Progenitor cell of endocrine pancreas (in vitro differentiated cells): ENCODE measurements around the gene SGMS2. TPM values are rescaled to one million over a fixed set of nuclear protein-coding genes. Genes with fewer than 3 reads are reported as not detected.
A peak's percentile ranks its signal among the peaks of the same experiment; 100 is the strongest.
"Not testable (repeated sequence)": the region's sequence is repeated elsewhere in the genome, so short reads cannot be mapped to it uniquely, and the experiment has no call there.

Experiments used
- DNase-seq: peaks from one replicate; pipeline ENCODE4 v3.0.0; 2021; ENCODE audit warnings: low spot score; ENCODE audit not compliant: unreplicated experiment
- H3K27ac Mint-ChIP-seq: 2 replicates; pipeline ENCODE4 v1.8.0; 2021; ENCODE audit warnings: mild to moderate bottlenecking, moderate library complexity, mixed read lengths
- H3K27me3 Mint-ChIP-seq: 2 replicates; pipeline ENCODE4 v1.8.0; 2021; ENCODE audit warnings: mixed read lengths
- H3K36me3 Mint-ChIP-seq: 2 replicates; pipeline ENCODE4 v1.8.0; 2022; ENCODE audit warnings: mixed read lengths; ENCODE audit not compliant: insufficient read depth
- H3K4me1 Mint-ChIP-seq: 2 replicates; pipeline ENCODE4 v1.8.0; 2021; ENCODE audit warnings: low read depth, mixed read lengths
- H3K4me3 Mint-ChIP-seq: 2 replicates; pipeline ENCODE4 v1.8.0; 2021; ENCODE audit warnings: low read depth, mild to moderate bottlenecking, moderate library complexity, mixed read lengths
- H3K9me3 Mint-ChIP-seq: 2 replicates; pipeline ENCODE4 v1.8.0; 2021; ENCODE audit warnings: low read depth, mixed read lengths
- CTCF ChIP-seq: fragments of 200-600 bp; sonication (generic); IDR thresholded peaks from one replicate; pipeline ENCODE4 v1.5.0; 2021; ENCODE audit warnings: antibody characterized with exemption, mild to moderate bottlenecking; ENCODE audit not compliant: unreplicated experiment
- total RNA-seq: library from RNA; stranded (reverse); gene quantifications from 2 replicates; pipeline ENCODE4 v1.2.1, GENCODE V29; 2021

Gene SGMS2
- total RNA-seq, 1 donor from 2014 or later = 6.9 TPM

- Mint-ChIP-seq H3K36me3 (no peaks in the 10 kb centered on the region), H3K4me3 (no peak overlapping the region), H3K9me3 (peaks cover 12% of the 10 kb centered on the region), H3K27me3 (no peaks in the 10 kb centered on the region), H3K4me1 (peaks cover 2% of the 10 kb centered on the region), H3K27ac (no peak overlapping the region)
- TF ChIP-seq CTCF = no peak
- no peak for DNase-seq
Observed at GRCh38 chr4:107917500-107917899, 92.8 kb downstream of the SGMS2 start.

GRCh38 chr4:107922486-107923473 lies 98.0 kb downstream of the SGMS2 start:
- peaks cover 12% of the 10 kb centered on the region for H3K9me3 Mint-ChIP-seq
- no peaks in the 10 kb centered on the region for H3K36me3 Mint-ChIP-seq
- no peak overlapping the region for H3K4me3 Mint-ChIP-seq
- TF ChIP-seq CTCF = no peak
- no peak for DNase-seq
- H3K27me3 Mint-ChIP-seq = peaks cover 7% of the 10 kb centered on the region
- H3K27ac Mint-ChIP-seq = no peak overlapping the region
- no peaks in the 10 kb centered on the region for H3K4me1 Mint-ChIP-seq

GRCh38 chr4:107925713-107926112 lies 101.0 kb downstream of the SGMS2 start:
- H3K4me3 Mint-ChIP-seq, DNase-seq, H3K36me3 Mint-ChIP-seq, H3K9me3 Mint-ChIP-seq, H3K27ac Mint-ChIP-seq, H3K4me1 Mint-ChIP-seq: not testable (repeated sequence)
- H3K27me3 Mint-ChIP-seq = peaks cover 26% of the 10 kb centered on the region

GRCh38 chr4:107926875-107927274 lies 102.1 kb downstream of the SGMS2 start:
- H3K9me3 Mint-ChIP-seq, H3K27ac Mint-ChIP-seq, H3K4me3 Mint-ChIP-seq, H3K4me1 Mint-ChIP-seq, H3K36me3 Mint-ChIP-seq, DNase-seq: not testable (repeated sequence)
- H3K27me3 Mint-ChIP-seq = peaks cover 30% of the 10 kb centered on the region

GRCh38 chr4:107930821-107931774 lies 106.4 kb downstream of the SGMS2 start, which contains the start of gene CYP2U1:
TSS of gene CYP2U1 (plus strand) at chr4:107931549. CDS start at chr4:107931644, 95 bp downstream.
- Mint-ChIP-seq H3K27ac (peak within 1 kb of the TSS; percentile 87), H3K4me3 (peak within 1 kb of the TSS; percentile 81), H3K36me3 (peaks cover 2% of the 10 kb centered on the region), H3K27me3 (peaks cover 51% of the 10 kb centered on the region), H3K4me1 (peaks cover 8% of the 10 kb centered on the region), H3K9me3 (no peaks in the 10 kb centered on the region)
- no peak for TF ChIP-seq CTCF
- DNase-seq = peak; percentile 66
